Measurements from ENCODE around the gene TSSK6. TPM values are rescaled to one million over a fixed set of nuclear protein-coding genes. Genes with fewer than 3 reads are reported as not detected.

The TSSK6 gene
- total and polyA plus RNA-seq, 2 experiments from 2014 or later = 0.63 to 4.9 TPM

- Histone ChIP-seq H3K4me1 (ENCODE audit: insufficient read depth) (peaks cover 10% of the 10 kb centered on the region; the same call in 1 of the 2 replicates), H3K9me2 (ENCODE audit: insufficient read depth) (no peaks in the 10 kb centered on the region), H3K4me3 (no peak overlapping the region), H2AFZ (no peak overlapping the region), H3K27me3 (ENCODE audit: insufficient read depth) (no peaks in the 10 kb centered on the region), H3K36me3 (ENCODE audit: insufficient read depth) (no peaks in the 10 kb centered on the region), H3K79me2 (replicated peaks; ENCODE audit: insufficient read depth) (no peaks in the 10 kb centered on the region), H3K27ac (ENCODE audit: low read depth) (no peak overlapping the region), H3K4me2 (no peak overlapping the region), H4K20me1 (replicated peaks; ENCODE audit: insufficient read depth) (no peaks in the 10 kb centered on the region), H3F3A (replicated peaks; ENCODE audit: low read depth) (0 out of 2 replicates have a peak, but pooled peaks cover 7% of the 10 kb centered on the region)
- H3K4me3 Mint-ChIP-seq = no peak overlapping the region
- no peak overlapping the region for H3K27ac Mint-ChIP-seq
- H3K27me3 Mint-ChIP-seq (ENCODE audit: insufficient read depth, low read depth, poor library complexity) = peaks cover 10% of the 10 kb centered on the region
- DNase-seq (ENCODE audit: low spot score) (no peak), ATAC-seq (no peak)
- TF ChIP-seq ZNF462 (CRISPR knock-in tag; IDR thresholded peaks at IDR 0.05) (no peak), EZH2 (IDR thresholded peaks at IDR 0.05; ENCODE audit: low read depth, unreplicated experiment) (no peak)
- peaks cover 10% of the 10 kb centered on the region; the same call in 2 of the 3 replicates for H3K4me1 Mint-ChIP-seq
- H3K36me3 Mint-ChIP-seq (ENCODE audit: low read depth) = peaks cover 3% of the 10 kb centered on the region; the same call in 1 of the 3 replicates
- H3K9me3 Mint-ChIP-seq = no peaks in the 10 kb centered on the region; the same call in 2 of the 3 replicates
These were observed 48.0 kb upstream of the TSSK6 start for GRCh38 chr19:19563348-19563848.

- no peaks in the 10 kb centered on the region; the same call in 2 of the 3 replicates for H3K9me3 Mint-ChIP-seq
- TF ChIP-seq CTCF (conservative IDR thresholded peaks at IDR 0.05; ENCODE audit: low read depth in 2 of 2) (peak; percentile 41 to 73), EZH2 (IDR thresholded peaks at IDR 0.05; ENCODE audit: low read depth, unreplicated experiment) (no peak)
- H3K27ac ChIP-seq (ENCODE audit: low read depth) = no peak overlapping the region
- H3K4me2 ChIP-seq = no peak overlapping the region
- no peaks in the 10 kb centered on the region for H3K36me3 ChIP-seq (ENCODE audit: insufficient read depth)
- H3K9me2 ChIP-seq (ENCODE audit: insufficient read depth) = no peaks in the 10 kb centered on the region
- H3K4me1 Mint-ChIP-seq = peaks cover 10% of the 10 kb centered on the region; the same call in 2 of the 3 replicates
- H4K20me1 ChIP-seq (replicated peaks; ENCODE audit: insufficient read depth) = no peaks in the 10 kb centered on the region
- no peak overlapping the region for H3K4me3 ChIP-seq
- DNase-seq (ENCODE audit: low spot score) (peak; percentile 54), ATAC-seq (peak; percentile 81)
- peaks cover 8% of the 10 kb centered on the region for H3K27me3 Mint-ChIP-seq (ENCODE audit: insufficient read depth, low read depth, poor library complexity)
- H2AFZ ChIP-seq = no peak overlapping the region
- no peaks in the 10 kb centered on the region for H3K27me3 ChIP-seq (ENCODE audit: insufficient read depth)
- peaks cover 3% of the 10 kb centered on the region; the same call in 1 of the 3 replicates for H3K36me3 Mint-ChIP-seq (ENCODE audit: low read depth)
- no peak overlapping the region for H3K27ac Mint-ChIP-seq
- no peak overlapping the region for H3K4me3 Mint-ChIP-seq
- peaks cover 10% of the 10 kb centered on the region; the same call in 1 of the 2 replicates for H3K4me1 ChIP-seq (ENCODE audit: insufficient read depth)
- no peaks in the 10 kb centered on the region for H3K79me2 ChIP-seq (replicated peaks; ENCODE audit: insufficient read depth)
- 0 out of 2 replicates have a peak, but pooled peaks cover 8% of the 10 kb centered on the region for H3F3A ChIP-seq (replicated peaks; ENCODE audit: low read depth)
These were observed 47.5 kb upstream of the TSSK6 start for GRCh38 chr19:19562665-19563347.

Data from GM23338 (cell line).